Sciatic nerve (tissue), 2 donors: ENCODE results near the gene ERI3. TPM values are rescaled to one million over a fixed set of nuclear protein-coding genes. Genes with fewer than 3 reads are reported as not detected.

Experiments
- ATAC-seq: fragments of 200-7000 bp; cut with Tn5 transposase; one replicate; pipeline ENCODE4 v1.9.1; 2020; ENCODE audit warnings: mild to moderate bottlenecking, moderate library complexity
- DNase-seq: peaks from one replicate; pipeline ENCODE4 v3.0.0-alpha.2; 2020; ENCODE audit warnings: low spot score
- intact Hi-C: fragments of 100-400 bp; cut with DNase I; formaldehyde crosslinking; loops from one replicate; pipeline ENCODE4 v1.14.2; 2022
- total RNA-seq: library from RNA; stranded (reverse); fragmentation: NEBNext Ultra II Directional; extraction: Animal tissue kit (Norgen Biotek cat#: 25700); gene quantifications from one replicate; pipeline ENCODE4 v1.2.1, GENCODE V29; 2021
- donor health status: DM: no; HTN: no; CAD: no.
- donor health status: DM: no; HTN: no; CAD: no.

ERI3 gene
- total RNA-seq, 1 donor from 2014 or later: 59.8 TPM

- DNase-seq: no peak
- intact Hi-C loops: no loop called here
- ATAC-seq: no peak
These were observed 61.2 kb downstream of the ERI3 start for GRCh38 chr1:44293761-44294315.

- intact Hi-C loops: no loop called here
- DNase-seq: no peak
- no peak for ATAC-seq
These were observed 62.4 kb downstream of the ERI3 start for GRCh38 chr1:44292651-44293050.

DNA sequence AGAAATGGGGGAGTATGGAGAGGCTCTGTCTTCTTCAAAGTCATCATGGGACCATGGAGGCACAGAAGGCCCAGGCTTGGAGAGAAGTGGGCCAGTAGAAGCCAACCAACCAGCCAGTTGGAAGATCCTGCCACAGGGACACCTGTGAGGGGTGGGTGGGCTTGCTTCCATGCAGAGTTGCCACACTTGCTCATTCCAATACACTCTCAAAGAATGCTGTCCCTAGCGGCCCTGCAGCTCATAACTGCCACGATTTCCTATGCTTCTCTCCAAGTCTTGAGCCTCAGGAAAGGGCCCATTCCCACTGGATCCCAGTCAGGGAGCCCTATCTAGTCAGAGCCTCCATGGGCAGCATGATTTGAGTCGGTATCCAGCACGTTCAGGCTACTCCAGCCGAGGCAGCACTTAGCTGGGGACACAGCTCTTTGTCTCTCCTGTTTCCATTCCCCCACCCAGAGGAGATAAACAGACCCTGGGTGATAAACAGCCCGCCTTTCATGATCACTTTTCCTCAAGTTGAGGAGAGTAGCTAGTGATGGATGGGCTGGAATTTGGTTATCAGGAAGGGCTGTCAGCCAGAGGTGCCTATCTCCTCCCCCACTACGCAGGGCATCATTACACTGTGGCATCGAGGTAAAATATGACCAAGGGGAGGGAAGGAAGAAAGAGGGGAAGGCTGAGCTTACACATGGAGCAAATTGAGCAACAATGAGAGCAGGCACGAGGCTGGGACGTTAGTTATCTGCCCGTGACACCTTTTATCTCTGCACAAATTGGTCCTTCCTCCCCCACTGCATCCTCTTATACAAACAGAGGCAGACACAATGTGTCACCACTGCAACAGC is 64.6 kb downstream of the ERI3 start:
- ATAC-seq (no peak), DNase-seq (no peak)
- intact Hi-C loops: no loop called here

GRCh38 chr1:44289530-44289929 is 65.5 kb downstream of the ERI3 start:
- ATAC-seq (no peak), DNase-seq (no peak)
- intact Hi-C loops: no loop called here

DNA sequence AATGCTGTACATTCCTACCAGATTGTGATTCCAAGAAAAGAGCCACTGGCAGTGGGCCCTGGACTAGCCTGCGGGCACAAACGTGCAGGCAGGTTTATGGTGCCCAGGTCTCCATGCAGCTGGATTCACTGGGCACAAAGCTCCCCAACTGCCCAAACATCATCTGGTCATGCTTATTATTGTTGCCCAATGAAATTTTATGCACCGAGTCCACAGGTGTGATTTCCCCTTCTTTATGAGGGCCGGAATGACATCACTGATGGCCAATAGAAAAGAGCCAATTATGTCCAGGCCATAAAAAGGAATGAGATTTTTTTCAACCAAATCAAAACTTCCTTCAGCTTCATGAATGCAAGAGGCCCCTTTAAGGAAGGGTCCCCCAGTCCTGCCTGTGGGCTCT is 66.2 kb downstream of the ERI3 start:
- DNase-seq: no peak
- intact Hi-C loops: no loop called here
- no peak for ATAC-seq

DNA sequence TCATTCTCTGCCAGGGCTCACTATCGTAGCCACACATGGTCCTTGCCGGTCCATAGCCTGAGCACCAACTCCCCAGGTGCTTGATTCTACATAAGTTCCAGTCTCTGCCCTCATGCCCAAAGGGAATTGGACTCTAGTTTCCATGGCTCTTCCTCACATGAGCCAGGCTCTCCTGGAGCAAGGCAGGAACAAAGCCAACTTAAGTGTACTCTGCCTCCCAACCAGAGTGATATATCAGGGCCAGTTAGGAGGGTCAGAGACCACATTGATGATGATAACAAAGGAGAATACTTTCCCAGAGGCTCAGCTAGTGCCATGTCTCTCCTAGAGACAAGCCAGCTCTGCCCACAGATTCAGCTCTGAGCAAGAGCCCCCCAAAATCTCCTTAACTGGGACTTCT is 70.9 kb downstream of the ERI3 start:
- intact Hi-C loops: no loop called here
- no peak for DNase-seq
- ATAC-seq: no peak

DNA sequence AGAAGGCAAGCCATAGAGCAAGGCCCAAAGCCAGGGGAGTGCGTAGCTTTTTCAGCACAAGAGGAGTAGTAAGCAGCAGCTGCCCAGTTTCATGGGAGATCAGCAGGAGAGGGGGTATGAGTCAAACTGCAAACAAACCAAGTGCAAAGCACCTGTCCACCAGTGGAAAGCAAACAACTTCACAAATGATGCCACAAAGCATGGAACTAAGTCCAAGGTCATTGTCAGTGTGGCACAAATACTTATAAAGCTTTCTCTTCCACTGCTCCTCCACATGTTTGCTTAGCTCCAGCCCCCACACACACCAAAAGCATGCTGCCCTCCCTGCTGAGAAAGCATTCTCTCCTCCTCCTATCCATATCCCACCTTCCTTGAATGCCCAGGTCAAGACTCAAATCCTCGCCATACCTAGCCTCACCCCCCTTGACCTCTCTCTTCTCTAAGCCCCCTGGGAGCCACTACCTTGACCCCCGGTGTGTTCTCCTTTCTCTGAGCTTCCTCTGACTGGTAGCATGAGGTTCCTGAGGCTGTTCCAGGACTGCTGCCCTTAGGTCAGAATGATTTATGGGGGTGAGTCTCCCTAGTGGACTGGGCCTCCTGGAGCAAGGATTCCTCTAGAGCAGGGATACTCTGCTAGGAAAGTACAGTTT is 71.4 kb downstream of the ERI3 start:
- ATAC-seq (no peak), DNase-seq (no peak)
- intact Hi-C loops: no loop called here

GRCh38 chr1:44282704-44283426 is 72.2 kb downstream of the ERI3 start:
- intact Hi-C loops: no loop called here
- no peak for ATAC-seq
- DNase-seq: no peak

GRCh38 chr1:44281962-44282703 is 72.9 kb downstream of the ERI3 start:
- intact Hi-C loops: no loop called here
- no peak for ATAC-seq

DNA sequence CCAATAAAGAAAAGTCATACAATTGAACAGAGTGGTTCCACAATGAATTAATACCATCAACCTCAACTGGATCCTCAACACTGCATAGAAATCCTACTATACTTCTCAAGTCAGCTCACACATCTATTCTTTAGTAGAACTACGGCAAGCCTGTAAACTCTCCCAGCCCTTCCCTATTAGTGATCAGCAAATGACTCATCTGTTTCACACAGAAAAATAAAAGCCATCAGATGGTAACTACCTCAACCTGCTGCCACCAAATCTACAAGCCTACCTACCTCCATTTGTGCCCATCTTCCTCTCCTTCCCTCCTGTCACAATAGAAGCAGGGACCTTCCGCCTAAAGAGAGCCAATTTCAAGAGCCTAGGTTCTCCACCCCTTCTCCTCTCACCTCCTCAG is 78.2 kb downstream of the ERI3 start:
- ATAC-seq: no peak
- intact Hi-C loops: no loop called here
- DNase-seq: no peak

More at GRCh38 chr1:44281962-44282703, 72.9 kb downstream of the ERI3 start:
- no peak for DNase-seq

DNA sequence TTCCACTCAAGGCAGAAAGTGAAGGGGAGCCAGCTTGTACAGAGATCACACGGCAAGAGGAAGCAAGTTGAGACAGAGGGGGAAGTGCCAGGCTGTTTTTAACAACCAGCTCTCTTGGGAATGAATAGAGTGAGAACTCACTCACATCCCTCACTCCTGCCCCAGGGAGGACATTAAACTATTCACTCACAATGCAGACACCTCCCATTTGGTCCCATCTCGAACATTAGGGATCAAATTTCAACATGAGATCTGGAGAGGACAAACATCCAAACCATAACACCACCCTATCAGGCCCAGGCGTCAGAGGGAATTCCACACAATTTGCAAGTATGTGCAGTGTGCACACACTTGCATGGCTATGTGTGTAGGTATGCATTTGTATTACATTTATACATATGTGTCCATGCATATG is 79.1 kb downstream of the ERI3 start:
- intact Hi-C loops: no loop called here
- DNase-seq (no peak), ATAC-seq (peak; percentile 55)

- ATAC-seq: no peak
- no peak for DNase-seq
- intact Hi-C loops: no loop called here
These were observed 79.6 kb downstream of the ERI3 start for GRCh38 chr1:44275296-44275962.

DNA sequence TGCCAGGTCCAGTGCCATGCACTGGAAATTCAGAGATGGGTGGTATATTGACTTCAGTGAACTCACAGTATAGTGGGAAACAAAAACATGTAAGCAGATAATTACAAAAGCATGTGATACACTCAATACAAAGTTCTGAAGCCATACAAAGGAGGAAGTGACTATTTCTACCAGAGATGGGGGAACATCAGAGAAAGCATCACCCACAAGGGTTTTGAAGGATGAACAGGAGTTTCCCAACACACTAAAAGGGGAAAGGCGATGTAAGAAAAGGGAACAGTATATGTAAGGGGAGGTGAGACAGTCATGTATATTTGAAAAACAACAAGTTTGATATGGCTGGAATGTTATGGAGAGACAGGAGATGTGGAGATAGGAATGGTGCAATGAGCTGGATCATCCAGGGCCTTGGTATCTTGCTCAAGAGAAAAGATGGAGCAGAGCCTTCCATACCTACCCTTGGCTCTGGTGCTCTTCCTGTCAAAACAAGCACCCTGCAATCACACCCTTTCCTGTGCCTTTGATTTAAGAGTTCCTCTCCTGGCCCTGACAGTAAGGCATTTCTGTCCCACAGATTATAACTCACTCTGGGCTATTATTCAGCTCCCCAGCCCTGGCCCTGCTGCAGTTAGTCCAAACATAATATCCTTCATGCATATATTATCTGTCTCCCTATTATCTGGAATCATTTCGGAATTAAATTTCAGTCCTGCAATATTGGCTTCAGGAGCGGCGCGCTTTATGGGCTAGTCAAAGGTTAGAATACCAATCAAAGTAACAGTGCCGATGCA is 81.3 kb downstream of the ERI3 start:
- intact Hi-C loops: no loop called here
- ATAC-seq (no peak), DNase-seq (no peak)

DNA sequence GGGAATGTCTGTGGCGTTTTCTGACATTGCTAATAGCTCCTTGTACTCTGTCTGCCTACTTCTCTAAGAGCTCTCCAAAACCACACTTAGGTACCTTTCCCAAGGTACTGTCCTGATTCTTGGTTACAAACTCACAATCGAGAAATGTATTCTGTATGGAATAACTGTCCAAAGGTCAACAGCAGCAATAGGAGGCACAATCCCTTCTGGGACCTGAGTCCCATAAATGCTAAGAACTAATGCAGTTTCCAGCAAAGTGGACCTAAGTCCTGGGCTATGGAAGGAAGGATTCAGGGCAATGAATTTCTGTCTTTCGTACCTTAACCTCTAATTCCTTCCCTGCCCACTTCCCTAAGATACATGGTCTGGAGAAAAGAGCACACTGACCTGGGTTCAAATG is 82.1 kb downstream of the ERI3 start:
- ATAC-seq (no peak), DNase-seq (no peak)
- intact Hi-C loops: no loop called here

DNA sequence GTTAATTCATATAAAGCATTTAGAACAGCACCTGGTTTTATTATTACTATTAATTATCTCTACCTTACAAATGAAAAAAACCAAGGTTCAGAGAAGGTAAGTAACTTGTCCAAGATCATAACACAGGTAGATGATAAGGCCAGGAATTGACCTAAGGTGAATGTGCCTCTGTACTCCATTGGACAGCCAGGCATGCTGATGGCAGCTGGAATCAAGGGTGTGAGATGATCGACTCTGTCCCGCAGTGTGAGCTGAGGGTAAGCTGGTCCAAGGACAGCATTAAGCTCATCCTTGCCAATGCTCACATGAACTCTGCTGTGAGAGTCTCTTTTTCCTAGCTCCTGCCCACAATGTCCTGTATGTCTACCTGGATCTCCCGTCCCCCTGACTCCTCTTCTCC is 83.4 kb downstream of the ERI3 start:
- no peak for DNase-seq
- intact Hi-C loops: no loop called here
- ATAC-seq: no peak

DNA sequence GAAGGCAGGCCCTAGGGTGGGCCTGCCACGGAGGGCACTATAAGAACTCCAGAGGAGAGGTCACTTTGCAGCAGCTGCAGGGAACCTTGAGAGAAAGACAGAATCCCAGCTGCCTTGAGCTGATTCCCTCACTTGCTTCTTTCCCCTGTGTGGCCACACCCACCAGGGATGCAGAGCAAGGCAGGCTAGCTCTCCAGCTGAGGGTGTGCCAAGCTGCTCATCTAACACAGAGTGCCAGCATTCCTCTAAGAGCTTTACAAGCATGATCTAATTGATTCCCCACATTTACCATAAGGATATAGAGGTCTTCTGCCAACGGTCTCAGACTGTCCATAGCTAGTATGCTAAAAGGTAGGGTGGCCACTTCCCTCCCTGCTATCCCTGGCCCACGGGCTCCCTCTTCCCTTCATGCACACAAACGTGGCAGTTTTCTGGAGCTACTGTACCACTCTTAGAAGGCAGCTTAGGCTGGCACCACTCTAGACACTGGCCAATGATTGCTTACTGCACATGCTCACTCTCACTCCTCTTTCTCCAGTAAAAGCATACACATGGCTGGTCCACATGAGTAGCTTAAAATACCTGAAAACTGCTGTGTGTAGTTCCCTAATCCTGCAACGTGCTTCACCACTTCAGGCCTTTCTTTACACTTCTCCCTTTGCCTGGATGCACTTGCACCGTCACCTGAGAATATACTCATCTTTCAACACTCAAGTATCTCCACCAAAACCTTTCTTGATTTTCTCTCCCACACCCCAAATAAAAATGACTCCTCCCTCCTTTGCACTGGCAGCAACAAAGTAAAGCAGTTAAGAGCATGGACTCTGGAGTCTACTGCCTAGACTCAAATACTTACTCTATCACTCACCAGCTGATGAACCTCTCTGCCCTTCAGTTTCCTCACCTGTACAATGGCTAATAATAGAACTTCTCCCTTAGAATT is 84.1 kb downstream of the ERI3 start:
- DNase-seq (no peak), ATAC-seq (no peak)
- intact Hi-C loops: no loop called here

GRCh38 chr1:44268054-44268453 is 87.0 kb downstream of the ERI3 start:
- no peak for ATAC-seq
- intact Hi-C loops: no loop called here
- DNase-seq: no peak
